ENCODE results near the gene SIPA1L3.

SIPA1L3 gene

DNA sequence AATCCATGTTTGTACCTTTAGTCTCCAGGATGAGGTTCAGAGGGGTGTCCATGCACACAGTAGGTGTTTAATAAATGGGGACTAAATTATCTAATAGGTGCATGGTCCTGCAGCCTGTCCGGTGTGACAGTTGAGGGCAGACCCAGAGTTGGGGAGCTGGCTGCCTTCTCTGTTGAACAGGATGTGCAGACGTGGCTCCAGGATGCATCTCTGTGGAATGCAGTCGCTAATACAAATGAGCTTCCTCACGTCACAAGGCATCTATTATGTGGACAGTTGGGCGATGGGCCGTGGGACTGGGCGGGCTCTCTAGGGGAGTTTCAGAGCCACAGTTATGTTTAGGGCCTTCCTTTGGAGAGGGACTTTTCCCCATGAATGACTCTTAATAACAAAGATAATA, 71.0 kb downstream of the SIPA1L3 start:
- peak; percentile 88 for DNase-seq

DNA sequence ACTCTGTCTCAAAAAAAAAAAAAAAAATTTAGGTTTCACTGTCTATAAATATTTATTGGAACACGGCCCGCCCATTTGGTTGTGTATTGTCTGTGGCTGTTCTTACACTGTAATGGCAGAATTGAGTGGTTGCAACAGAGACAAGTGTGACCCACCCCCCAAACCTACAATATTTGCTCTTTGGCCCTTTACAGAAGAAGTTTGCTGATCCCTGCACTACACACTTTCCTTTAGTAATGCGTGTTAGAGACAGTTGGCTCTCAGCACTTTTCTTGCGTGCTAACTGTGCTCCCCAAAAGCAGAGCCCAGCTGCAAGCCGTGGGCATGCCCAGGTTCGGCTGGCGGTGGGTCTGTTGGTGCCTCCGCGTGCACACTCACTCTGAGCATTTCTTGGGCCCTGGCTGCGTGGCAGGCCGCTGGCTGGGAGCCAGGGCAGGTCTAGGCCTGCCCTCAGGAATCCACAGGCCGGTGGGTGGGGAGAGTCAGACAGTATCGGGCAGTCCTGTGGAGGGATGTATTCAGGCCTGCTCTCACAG, 72.6 kb downstream of the SIPA1L3 start:
- DNase-seq: no peak

DNA sequence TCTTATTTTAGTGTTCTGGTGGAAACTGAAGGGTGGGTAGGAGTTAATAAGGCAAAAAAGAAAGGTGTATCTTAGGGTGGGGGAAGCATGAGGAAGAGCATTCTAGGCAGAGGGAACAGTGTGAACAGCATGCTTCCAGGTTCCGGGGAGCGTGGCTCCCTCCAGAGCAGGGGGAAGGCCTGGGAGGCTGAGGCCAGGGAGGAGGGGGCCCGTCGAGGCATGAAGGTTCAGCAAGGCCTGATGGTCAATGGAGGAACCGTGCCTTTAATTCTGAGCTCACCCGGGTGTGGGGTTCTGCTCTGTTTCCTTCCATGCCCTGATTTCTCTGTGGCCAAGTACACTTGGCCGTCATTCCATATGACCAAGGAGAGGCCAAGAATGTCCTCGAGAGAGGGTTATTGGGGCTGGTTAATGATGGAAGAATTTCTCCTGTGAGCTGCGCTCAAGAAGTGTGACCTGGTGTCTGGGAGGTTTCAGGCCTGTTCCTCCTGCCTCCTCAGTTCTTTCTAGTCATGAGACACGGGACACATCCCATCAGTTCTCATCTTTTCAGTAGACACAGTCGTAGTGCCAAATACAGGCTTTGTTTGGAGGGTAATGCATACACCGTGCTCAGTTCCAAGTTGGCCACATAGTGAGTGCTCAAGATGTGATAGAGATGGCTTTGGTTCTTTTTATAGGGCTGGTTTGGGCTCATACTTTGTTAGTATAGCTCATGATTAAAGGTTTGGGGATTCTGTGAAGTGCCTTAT, 73.6 kb downstream of the SIPA1L3 start:
- DNase-seq: no peak

DNA sequence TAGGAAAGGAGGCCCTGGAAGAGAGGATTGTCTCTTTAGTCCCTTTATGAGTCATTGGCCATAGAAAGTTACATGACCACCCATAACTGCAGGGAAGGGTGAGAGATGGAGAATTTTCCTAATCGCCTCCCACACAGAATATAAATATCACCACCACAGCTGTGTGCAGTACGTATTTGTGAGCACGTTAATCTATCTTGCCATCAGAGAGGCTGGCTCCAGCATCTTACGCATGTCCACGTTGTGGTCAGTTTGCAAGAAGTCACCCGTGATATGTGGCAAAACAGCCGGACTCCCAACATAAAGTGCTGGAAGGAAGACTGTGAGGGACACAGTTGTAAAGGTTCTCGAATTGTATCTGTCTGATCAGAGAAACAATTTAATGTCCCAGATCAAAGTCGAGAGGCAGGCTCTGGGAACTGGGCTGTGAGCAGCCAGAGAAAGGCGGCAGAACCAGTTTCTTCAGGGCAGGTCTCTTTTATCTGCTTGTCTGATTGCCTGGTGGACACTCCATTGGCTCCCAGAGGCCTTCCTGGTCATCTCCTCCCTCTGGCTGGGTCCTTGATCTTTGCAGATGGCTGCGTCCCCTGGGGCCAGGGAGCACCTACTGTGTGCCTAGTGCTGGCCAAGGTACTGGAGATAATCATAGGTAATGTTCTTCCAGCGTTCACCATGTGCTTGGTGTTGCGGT, 74.9 kb downstream of the SIPA1L3 start:
- DNase-seq: no peak

DNA sequence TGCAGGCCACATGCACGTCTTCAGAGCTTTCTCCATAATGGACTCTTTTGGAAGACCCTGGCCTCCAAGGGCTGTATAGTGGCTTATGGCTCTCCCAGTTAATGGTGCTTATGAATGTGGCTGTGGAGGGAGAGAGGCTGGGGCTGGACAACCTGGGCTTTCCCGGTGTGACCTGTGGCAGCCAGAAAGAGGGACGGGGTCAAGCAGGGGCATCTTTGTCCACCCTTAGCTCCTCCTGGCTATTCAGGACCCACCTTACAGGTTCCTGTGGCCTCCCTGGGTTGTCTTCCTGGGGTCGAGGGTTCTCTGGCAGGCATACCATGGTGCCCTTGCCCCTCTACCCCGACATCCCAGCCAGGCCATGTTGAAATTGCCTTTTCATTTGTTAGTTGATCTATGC, 75.6 kb downstream of the SIPA1L3 start:
- no peak for DNase-seq

DNA sequence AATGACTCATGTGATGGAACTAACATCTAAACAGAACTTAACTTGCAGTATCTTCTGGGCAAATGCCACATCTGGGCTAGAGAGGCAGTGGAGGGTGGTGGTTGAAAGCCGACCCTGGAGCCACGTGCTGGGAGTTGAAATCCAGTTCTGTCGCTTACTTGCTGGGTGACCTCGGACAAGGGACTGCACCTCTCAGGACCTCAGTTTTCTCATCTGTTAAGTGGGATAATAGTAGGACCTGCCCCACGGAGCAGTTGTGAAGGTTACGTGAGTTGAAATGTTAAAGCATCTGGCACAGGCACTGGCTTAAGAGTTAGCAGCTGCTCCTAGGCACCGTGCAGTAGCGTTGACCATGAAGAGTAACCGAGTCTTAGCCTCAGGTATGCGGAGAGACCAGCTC, 76.1 kb downstream of the SIPA1L3 start:
- no peak for DNase-seq

DNA sequence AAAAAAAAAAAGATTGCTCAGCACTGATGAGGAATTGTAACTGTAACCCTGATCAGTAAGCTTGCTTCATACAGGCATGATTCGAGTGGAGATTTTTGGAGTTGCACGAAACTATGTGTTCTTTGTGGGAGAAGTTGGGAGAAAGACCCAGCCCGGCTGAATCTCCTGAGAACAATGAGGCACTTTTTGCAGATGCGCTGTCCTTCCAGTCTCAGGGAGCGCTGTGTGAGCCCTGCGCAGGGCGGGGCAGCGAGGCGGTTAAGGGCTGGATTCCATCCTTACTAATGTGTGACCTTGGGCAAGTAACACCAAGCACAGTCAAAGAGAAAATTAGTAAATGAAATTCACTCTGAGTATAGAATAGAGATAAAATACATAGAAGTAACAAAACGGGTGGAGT, 76.9 kb downstream of the SIPA1L3 start:
- no peak for DNase-seq

DNA sequence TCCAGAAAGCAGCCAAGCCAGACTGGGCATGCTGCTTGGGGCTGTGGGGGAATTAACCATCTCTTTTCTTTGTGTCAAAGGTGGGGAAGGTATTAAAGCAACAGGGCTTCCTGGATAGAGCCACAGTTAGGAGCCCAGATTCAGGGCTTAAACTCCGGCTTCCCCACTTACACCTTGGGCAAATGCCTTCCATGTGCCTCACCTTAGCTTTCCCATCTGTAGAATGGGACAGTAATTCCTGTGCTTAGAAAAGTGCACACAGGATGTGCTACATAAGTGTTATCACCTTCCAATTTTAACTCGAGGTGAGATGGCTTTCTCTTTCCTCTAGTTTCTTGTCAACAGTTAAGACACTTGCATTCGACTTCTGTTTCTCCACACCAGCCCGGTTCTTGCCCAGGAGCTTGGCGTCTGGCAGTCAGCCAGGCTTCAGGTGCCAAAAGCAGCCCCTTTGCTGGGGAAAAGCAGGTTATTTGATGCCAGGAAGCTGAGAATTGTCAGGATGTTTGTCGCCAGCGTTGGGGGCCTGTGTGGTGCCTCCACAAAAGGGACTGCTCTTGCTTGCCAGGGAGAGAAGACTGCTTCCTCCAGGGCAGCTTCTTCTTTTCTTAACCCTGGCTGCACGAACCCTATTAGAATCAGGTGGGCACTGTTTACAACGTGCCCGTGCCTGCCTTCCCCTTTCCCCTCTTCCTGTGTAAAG, 79.2 kb downstream of the SIPA1L3 start:
- DNase-seq: no peak

DNA sequence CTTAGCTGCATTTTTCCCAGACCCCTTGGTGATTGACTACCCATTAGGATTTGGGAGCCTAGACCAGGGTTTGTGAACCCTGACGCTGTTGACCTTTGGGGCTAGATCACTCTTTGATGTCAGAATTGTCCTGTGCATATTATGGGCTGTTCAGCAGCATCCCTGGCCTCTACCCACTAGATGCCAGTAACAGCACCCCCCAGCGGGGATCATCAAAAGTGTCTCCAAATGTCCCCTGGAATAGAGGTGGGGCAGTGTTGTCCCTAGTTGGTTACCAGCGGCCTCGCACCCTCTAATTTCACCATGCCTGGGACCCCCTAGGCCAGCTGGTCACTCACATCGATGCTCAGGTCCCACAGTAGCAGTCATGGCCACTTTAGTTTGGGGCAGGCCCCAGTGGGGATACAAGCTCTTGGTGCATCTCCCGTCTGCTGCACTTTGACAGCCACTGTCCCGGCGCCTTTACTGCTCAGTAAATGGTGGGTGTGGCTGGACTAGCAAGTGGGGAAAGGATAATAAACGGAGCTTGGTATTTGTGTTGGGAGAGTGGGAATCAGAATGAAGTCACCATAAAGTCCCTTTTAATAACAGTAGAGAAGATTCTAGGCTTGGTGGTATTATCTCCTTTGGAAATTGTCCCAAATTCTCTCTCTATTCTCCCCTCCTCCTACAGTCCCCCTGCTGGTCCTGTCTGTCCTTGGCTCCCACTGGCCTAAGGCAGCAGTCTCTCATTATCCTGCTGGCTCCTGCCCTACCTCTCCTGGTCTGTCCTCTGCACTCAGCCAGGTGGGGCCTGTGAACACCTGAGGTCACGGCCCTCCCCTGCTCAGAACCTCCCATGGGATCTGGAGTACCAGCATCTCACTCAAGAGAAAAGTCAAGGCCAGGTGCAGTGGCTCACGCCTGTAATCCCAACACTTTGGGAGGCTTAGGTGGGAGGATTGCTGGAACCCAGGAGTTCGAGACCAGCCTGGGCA, 80.6 kb downstream of the SIPA1L3 start:
- DNase-seq: no peak

DNA sequence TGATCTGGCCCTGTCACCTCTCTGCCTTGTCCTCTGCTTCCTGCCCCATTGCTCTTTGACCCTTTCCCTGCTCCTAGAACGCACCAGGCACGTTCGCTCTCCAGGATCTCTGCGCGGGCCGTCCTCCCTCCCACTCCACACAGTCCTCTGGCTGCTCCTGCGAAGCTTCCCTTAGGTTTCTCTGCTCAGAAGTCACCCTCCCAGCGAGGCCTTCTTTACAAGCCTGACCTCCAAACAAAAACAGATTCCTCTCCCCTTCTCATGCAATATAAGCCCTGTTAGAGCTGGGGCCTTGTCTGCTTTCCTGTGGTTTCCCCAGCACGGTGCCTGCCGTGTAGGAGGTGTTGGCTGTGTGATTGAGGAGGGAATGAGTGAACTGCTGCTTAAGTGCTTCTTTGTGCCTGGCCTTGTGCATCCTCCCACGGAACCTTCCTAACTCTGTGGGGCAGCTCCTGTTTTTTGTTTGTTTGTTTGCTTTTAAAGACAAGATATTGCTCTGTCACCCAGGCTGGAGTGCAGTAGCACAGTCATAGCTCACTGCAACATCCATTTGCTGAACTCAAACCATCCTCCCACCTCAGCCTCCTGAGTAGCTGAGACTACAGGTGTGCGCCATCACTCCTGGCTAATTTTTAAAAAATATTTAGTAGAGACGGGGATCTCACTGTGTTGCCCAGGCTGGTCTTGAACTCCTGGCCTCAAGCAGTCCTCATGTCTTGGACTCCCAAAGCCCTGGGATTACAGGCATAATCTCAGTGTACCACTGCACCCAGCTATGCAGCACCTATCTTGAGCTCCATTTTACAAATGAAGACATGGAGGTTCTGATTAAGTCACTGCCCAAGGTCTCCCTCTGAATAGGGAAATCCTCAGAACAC, 82.0 kb downstream of the SIPA1L3 start:
- no peak for DNase-seq

DNA sequence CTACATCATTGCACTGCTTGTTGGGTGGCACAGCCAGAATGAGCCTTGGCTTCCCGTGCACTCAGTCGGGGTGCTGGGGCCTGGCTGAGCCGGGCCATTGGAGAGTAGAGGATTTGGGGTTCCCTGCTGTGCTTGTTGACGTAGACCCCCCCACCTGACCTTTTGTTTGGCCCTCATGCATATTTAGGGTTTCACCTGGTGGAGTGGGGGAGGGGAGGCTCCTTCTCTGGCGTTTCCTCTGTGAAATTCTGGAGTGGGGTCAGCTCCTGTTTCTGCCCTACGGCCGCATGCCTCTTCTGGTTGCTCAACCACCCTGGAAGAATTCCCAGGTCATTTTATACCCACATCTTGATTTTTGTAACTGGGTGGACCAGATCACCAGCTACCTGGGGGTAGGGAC, 82.8 kb downstream of the SIPA1L3 start:
- DNase-seq: no peak

DNA sequence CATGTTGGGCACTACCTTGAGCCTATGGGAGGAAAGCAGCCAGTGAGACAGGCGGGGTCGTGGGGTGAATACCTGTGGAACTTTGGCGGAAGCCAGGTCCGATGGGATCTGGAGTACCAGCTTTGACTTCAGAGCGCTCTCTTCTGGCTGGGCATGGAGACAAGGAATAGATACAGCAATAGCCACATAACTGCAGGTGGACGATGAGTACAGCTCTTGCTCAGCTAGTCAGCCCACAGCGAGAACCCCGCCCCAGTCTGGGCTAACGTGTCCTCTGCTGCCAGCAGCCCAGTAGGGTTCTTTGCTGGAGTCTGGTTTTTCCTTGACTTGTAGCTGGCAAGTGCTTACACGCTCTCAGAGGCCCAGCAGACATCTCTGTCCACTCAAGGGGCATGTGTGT, 83.4 kb downstream of the SIPA1L3 start:
- DNase-seq: no peak

DNA sequence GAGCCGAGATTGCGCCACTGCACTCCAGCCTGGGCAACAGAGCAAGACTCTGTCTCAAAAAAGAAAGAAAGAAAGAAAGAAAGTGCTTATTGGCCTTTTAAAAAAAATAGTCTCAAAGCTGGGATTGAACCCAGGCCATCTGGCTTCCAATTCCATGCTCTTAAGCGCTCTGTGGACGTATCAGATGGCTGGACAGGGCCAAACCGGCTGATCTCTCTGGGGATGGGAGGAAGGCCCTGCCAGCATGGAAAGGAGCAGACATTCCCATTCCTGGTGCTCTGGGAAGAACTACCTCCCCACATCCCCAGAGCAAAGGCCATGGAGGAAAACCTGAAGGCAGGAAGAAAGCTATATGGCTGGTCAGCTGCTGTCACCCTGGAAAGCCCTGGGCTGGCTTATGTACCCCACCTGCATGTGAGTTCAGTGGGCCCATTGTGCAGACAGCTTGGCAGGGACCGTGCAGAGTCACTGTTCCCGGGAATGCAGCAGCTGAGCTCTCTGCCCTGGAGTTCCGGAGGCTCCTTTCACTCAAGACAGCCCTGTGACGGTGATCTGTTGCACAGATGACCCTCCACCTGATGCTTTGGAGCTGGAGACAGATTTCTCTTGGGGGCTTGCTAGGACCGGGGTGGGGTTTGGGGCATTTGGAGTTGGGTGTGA, 84.3 kb downstream of the SIPA1L3 start:
- DNase-seq: no peak

DNA sequence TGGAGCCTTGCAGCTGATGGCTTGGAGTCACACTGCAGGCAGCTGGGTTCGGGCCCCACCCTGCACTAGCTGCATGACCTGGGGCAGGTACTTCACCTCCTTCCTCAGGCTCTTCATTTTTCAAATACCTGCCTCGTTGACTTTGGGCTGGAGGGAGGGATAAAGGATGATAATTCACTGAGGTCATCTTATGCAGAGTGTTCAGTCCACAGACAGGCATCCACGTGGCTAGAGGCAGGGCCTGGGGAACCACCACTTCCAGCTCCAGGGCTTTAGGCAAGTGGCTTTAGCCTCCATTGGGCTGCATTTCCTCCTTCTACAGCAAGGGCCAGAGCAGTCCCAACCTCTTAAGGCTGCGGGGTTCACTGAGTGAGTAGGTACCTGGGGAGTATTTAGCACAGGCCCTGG, 84.8 kb downstream of the SIPA1L3 start:
- DNase-seq: no peak

DNA sequence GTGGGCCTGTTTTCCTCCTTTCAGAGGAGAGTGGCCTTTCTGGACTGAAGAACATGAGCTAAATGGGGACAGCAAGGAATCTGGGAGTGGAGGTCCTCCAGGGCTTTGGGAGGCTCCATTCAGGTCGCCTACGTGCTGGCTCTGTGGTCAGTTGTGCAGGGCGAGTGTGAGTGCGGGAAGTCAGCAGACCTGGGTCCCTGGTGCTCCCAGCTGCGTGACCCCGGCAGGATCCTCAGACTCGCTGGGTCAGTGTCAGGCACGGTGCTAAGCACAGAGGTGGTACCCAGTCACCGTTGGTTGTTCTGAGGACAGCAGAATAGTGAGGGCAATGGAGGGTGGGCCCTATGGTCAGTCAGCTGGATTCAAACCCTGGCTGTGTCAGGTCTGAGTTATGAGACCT, 85.8 kb downstream of the SIPA1L3 start:
- no peak for DNase-seq

DNA sequence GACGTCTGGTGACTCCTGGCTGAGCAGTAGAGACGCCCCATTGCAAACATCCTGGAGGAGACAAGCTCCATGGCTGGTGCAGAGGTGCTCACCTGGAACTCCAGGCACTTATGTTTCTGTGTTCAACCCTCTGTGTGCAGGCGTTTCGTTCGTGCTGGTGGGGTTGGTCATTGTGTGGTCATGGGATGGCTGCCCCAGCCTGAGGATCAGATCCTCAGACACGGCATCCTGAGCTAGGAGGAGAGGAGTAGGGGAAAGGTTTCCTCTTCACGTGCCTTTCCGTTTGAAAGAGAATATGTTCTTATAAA, 87.8 kb downstream of the SIPA1L3 start:
- no peak for DNase-seq

DNA sequence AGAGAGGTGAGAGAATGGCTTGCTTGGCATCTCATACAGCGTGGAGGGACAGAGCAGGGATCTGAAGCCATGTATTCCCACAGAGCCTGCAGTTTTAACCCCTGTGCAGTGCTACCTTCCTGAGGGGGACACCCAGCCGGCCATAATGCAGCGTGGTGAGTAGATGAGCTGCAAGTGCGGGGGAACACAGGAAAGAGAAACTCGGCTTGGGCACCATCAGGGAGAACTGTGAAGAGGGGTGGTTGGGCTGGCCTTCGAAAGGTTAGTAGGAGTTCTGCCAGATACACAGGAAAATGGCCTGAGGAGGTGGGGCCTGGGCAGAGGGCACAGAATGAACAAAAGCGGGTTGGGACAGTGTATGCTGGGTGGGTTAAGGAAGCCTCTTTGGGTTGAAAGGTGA, 88.3 kb downstream of the SIPA1L3 start:
- no peak for DNase-seq

DNA sequence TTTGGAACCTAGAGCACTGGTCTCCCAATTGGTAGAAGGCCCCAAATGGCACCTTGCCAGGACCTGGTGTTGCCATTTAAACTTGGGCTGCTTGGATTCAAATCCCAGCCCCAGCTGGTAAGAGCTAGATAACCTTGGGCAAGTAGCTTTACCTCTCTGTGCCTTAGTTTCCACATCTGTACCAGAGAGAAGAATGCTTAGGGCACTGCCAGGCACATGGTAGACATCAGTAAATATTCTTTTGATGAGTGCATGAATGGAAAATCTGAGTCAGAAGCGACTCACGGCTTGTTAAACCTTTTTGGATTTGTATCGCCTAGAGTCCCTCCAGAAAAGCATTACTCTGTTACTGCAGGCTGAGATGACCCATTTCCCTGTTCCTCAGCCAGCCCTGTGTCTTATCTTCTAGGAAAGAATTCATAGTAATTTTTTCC, 90.9 kb downstream of the SIPA1L3 start:
- DNase-seq: peak; percentile 93

DNA sequence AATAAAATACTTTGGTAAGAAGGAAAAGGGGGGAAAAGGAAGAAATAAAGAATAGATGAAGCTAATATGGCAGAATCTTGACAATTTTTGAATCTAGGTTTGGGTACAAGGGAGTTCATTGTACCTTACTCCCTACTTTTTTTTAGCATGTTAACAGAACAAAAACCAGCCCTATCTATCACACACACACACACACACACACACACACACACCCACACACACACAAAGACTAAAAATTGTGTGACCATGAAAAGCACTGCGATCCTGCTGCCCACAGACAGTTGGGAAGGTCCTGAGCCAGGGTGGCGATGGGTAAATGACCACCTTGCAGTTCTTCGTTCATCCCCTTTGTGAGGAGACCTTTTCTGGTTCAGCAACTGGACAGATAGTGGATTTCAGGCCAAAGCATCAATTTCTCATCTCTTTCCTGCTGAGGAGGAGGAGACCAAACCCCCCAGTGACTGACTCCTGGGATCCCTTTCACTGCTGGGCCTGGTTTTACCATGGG, 91.8 kb downstream of the SIPA1L3 start:
- no peak for DNase-seq

DNA sequence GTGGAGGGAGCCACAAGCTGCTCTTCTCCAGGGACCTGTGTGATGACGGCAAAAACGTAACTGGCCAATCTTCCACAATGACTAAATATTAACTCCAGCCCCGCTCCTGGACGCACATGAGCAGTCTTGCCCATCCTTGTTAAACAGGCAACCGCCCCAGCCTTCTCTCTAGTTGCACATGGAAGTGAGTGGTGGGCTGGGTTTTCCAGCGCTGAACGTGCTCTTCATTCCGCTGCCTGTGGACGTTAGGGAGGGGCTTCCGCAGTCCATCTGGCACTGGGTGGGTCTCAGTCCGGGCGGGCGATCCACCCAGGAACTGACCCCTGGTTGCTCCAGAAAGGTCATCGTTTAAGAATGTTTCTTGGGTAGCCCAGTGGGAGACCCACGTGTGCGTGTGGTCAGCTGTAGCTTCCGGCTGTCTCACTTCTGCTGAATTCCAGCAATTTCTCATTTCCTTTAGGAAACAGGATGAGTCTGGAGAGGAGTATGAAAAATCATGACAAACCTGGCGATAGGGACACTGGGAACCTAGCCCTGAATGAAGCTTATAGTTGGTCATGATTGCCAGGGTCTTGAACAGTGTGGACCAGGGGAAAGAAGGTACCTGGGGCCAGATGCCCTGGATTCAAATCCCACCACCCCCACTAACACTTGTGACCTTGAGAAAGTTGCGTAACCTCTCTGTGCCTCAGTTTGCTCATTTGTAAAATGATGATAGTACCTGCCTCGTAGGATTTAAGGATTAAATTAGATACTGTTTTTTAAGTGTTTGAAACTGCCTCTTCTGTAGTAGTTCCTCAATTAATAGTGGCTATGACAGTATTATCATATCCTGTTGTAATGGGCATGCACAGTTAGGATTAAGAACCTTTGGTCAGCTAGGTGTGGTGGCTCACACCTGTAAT, 92.6 kb downstream of the SIPA1L3 start:
- peak; percentile 97 for DNase-seq

Measured in fibroblast of upper back skin (primary cell).